Natural killer cell (primary cell): ENCODE results near the gene LPCAT2. TPM values are rescaled to one million over a fixed set of nuclear protein-coding genes. Genes with fewer than 3 reads are reported as not detected.

Source experiments
- ATAC-seq, 3 donors: fragments of 150-1000 bp in 2 of 3; fragments of 200-7000 bp in 1 of 3; cut with Tn5 transposase; 1 replicate in 1 of 3; 2 replicates in 2 of 3; pipeline ENCODE4 v1.10.0; 2021; ENCODE audit warnings: mild to moderate bottlenecking in 2 of 3, moderate library complexity in 2 of 3
- DNase-seq, 2 donors: peaks; one replicate each; pipeline versions ENCODE4 v3.0.0 to v3.0.0-alpha.2; 2013 to 2021; ENCODE audit warnings: mixed read lengths in 1 of 2
- H3K27ac ChIP-seq: one replicate; pipeline ENCODE4 v1.5.1; 2013; ENCODE audit warnings: mild to moderate bottlenecking, low read length
- H3K27me3 ChIP-seq: one replicate; pipeline ENCODE4 v1.6.1; 2013; ENCODE audit warnings: low read length; ENCODE audit not compliant: control insufficient read depth, insufficient read depth
- H3K36me3 ChIP-seq: one replicate; pipeline ENCODE4 v1.6.1; 2013; ENCODE audit warnings: low read length; ENCODE audit not compliant: control insufficient read depth, insufficient read depth
- H3K4me1 ChIP-seq: one replicate; pipeline ENCODE4 v1.6.1; 2013; ENCODE audit warnings: low read length; ENCODE audit not compliant: control insufficient read depth, insufficient read depth
- H3K4me3 ChIP-seq: one replicate; pipeline ENCODE4 v1.5.1; 2013; ENCODE audit warnings: low read length
- H3K9me3 ChIP-seq: one replicate; pipeline ENCODE4 v1.6.1; 2013; ENCODE audit warnings: low read length; ENCODE audit not compliant: control insufficient read depth, insufficient read depth
- H3K27ac Mint-ChIP-seq, 2 donors: one replicate each; pipeline ENCODE4 v1.8.0; 2022; ENCODE audit warnings: mild to moderate bottlenecking in 2 of 2, mixed read lengths in 2 of 2, moderate library complexity in 1 of 2
- H3K27me3 Mint-ChIP-seq, 2 donors: one replicate each; pipeline ENCODE4 v1.8.0; 2022; ENCODE audit warnings: low read depth in 2 of 2, mixed read lengths in 2 of 2
- H3K36me3 Mint-ChIP-seq: one replicate; pipeline ENCODE4 v1.8.0; 2022; ENCODE audit warnings: mixed read lengths
- H3K4me1 Mint-ChIP-seq, 2 donors: one replicate each; pipeline ENCODE4 v1.8.0; 2022; ENCODE audit warnings: mixed read lengths in 2 of 2
- H3K4me3 Mint-ChIP-seq: one replicate; pipeline ENCODE4 v1.8.0; 2022; ENCODE audit warnings: mild to moderate bottlenecking, moderate library complexity, mixed read lengths
- H3K9me3 Mint-ChIP-seq, 2 donors: one replicate each; pipeline ENCODE4 v1.8.0; 2022; ENCODE audit warnings: mixed read lengths in 2 of 2
- CTCF ChIP-seq: fragments of 200-600 bp; IDR thresholded peaks from one replicate; pipeline ENCODE4 v1.8.0; 2022; ENCODE audit warnings: antibody characterized with exemption
- WGBS: methylation state at CpG from one replicate; pipeline ENCODE4 v1.1.7; 2013; ENCODE audit warnings: missing lambda C conversion rate; ENCODE audit not compliant: insufficient coverage; 5-methylcytosine and 5-hydroxymethylcytosine counted together
- intact Hi-C: fragments of 100-400 bp; cut with micrococcal nuclease; formaldehyde crosslinking; loops from one replicate; pipeline ENCODE4 v1.14.2; 2022
- total RNA-seq, 4 donors: library from RNA; stranded (reverse); fragments of 120-200 nt in 1 of 4; gene quantifications; one replicate each; pipeline versions ENCODE4 v1.2.3 to v1.2.4, GENCODE V29; 2013 to 2022

Gene LPCAT2
- total RNA-seq, 3 donors from 2014 or later (not counting 1 experiment from before 2014, with no cell fraction given): 1.6 to 23.5 (median 3.1) TPM

DNA sequence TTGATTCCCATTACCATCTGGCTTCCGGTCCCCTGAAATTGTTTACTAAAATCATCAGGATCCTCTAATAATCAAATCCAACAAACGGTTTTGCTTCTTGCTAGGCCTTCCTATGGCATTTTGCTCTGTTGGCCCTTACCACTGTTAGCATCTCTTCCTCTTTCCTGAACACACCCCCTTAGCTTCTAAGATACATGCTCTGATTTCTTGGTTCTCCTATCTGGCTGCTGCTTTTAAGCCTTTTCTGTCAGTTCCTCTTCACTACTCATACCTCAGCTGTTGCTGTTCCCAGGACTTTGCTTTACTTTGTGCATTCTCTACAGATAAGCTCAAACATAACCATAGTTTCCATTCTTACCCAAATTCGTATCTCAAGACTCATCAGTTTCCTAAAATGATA lies 69.0 kb downstream of the LPCAT2 start:
- H3K4me3 ChIP-seq: no peak overlapping the region
- DNase-seq: no peak
- Mint-ChIP-seq H3K27me3 (peaks cover 0 to 3% of the 10 kb centered on the region in 2 donors), H3K27ac (no peak overlapping the region), H3K4me1 (no peaks in the 10 kb centered on the region), H3K4me3 (no peak overlapping the region), H3K9me3 (no peaks in the 10 kb centered on the region), H3K36me3 (no peaks in the 10 kb centered on the region)
- TF ChIP-seq CTCF: no peak
- intact Hi-C loops: no loop called here
- no peaks in the 10 kb centered on the region for H3K4me1 ChIP-seq
- WGBS: 72% methylated on average over 3 of the region's 3 CpGs
- no peak for ATAC-seq
- no peaks in the 10 kb centered on the region for H3K36me3 ChIP-seq
- H3K27me3 ChIP-seq: no peaks in the 10 kb centered on the region
- H3K27ac ChIP-seq: no peak overlapping the region
- H3K9me3 ChIP-seq: no peaks in the 10 kb centered on the region

GRCh38 chr16:55585631-55586030 lies 76.8 kb downstream of the LPCAT2 start:
- no peaks in the 10 kb centered on the region for H3K9me3 ChIP-seq

GRCh38 chr16:55588799-55589198 lies 79.9 kb downstream of the LPCAT2 start:
- Mint-ChIP-seq H3K27ac (no peak overlapping the region), H3K4me1 (no peaks in the 10 kb centered on the region)
- TF ChIP-seq CTCF: no peak

More at GRCh38 chr16:55585631-55586030, 76.8 kb downstream of the LPCAT2 start:
- intact Hi-C loops: no loop called here
- no peaks in the 10 kb centered on the region for H3K36me3 ChIP-seq
- H3K27ac ChIP-seq: no peak overlapping the region
- H3K4me3 ChIP-seq: no peak overlapping the region
- ATAC-seq: no peak
- H3K27ac Mint-ChIP-seq: no peak overlapping the region
- TF ChIP-seq CTCF: no peak
- H3K36me3 Mint-ChIP-seq: no peaks in the 10 kb centered on the region
- H3K4me1 ChIP-seq: no peaks in the 10 kb centered on the region
- H3K27me3 ChIP-seq: no peaks in the 10 kb centered on the region
- H3K27me3 Mint-ChIP-seq: no peaks in the 10 kb centered on the region
- H3K4me1 Mint-ChIP-seq: no peaks in the 10 kb centered on the region
- H3K9me3 Mint-ChIP-seq: no peaks in the 10 kb centered on the region
- 86% methylated on average over 1 of the region's 2 CpGs for WGBS
- DNase-seq: no peak
- no peak overlapping the region for H3K4me3 Mint-ChIP-seq

GRCh38 chr16:55592306-55592705 lies 83.4 kb downstream of the LPCAT2 start:
- ATAC-seq (no peak), DNase-seq (no peak)
- Histone ChIP-seq H3K4me1 (no peaks in the 10 kb centered on the region), H3K36me3 (no peaks in the 10 kb centered on the region), H3K4me3 (no peak overlapping the region), H3K9me3 (no peaks in the 10 kb centered on the region), H3K27me3 (no peaks in the 10 kb centered on the region), H3K27ac (no peak overlapping the region)
- Mint-ChIP-seq H3K27me3 (peaks cover 6 to 8% of the 10 kb centered on the region in 2 donors), H3K4me1 (no peaks in the 10 kb centered on the region), H3K4me3 (no peak overlapping the region), H3K9me3 (no peaks in the 10 kb centered on the region), H3K36me3 (no peaks in the 10 kb centered on the region), H3K27ac (no peak overlapping the region)
- intact Hi-C loops: no loop called here
- no peak for TF ChIP-seq CTCF

More at GRCh38 chr16:55588799-55589198, 79.9 kb downstream of the LPCAT2 start:
- Mint-ChIP-seq H3K9me3 (no peaks in the 10 kb centered on the region), H3K36me3 (no peaks in the 10 kb centered on the region), H3K27me3 (peaks cover 0 to 3% of the 10 kb centered on the region in 2 donors), H3K4me3 (no peak overlapping the region)
- no peak overlapping the region for H3K27ac ChIP-seq
- H3K4me1 ChIP-seq: no peaks in the 10 kb centered on the region
- no peaks in the 10 kb centered on the region for H3K9me3 ChIP-seq
- WGBS: 89% methylated on average over 4 of the region's 6 CpGs
- no peak for DNase-seq
- ATAC-seq: no peak
- no peaks in the 10 kb centered on the region for H3K27me3 ChIP-seq
- H3K36me3 ChIP-seq: no peaks in the 10 kb centered on the region
- no peak overlapping the region for H3K4me3 ChIP-seq
- intact Hi-C loops: no loop called here
